ENCODE results near the gene F12.
"Not testable (repeated sequence)": the region's sequence is repeated elsewhere in the genome, so short reads cannot be mapped to it uniquely, and the experiment has no call there.

F12 gene

GRCh38 chr5:177432143-177432838 lies 22.9 kb upstream of the F12 start:
- no peak for DNase-seq (ENCODE audit: low read depth)

GRCh38 chr5:177431317-177432142 lies 22.2 kb upstream of the F12 start:
- no peak for DNase-seq (ENCODE audit: low read depth)

GRCh38 chr5:177430972-177431316 lies 21.6 kb upstream of the F12 start:
- no peak for DNase-seq (ENCODE audit: low read depth)

GRCh38 chr5:177430140-177430951 lies 21.0 kb upstream of the F12 start:
- DNase-seq (ENCODE audit: low read depth): no peak

- DNase-seq (ENCODE audit: low read depth): peak; percentile 70
Measured at GRCh38 chr5:177429248-177430040, 20.1 kb upstream of the F12 start.

- no peak for DNase-seq (ENCODE audit: low read depth)
Measured at GRCh38 chr5:177428574-177429217, 19.3 kb upstream of the F12 start.

GRCh38 chr5:177427919-177428573 lies 18.7 kb upstream of the F12 start:
- DNase-seq (ENCODE audit: low read depth): no peak

GRCh38 chr5:177427211-177427822 lies 18.0 kb upstream of the F12 start:
- no peak for DNase-seq (ENCODE audit: low read depth)

- DNase-seq (ENCODE audit: low read depth): no peak
Measured at GRCh38 chr5:177426566-177427210, 17.3 kb upstream of the F12 start, which contains the start of gene GRK6. Gene GRK6, plus strand, starts transcription at chr5:177426676. Its CDS starts 170 bp downstream, at chr5:177426846.

GRCh38 chr5:177425801-177426565 lies 16.6 kb upstream of the F12 start:
- peak; percentile 99 for DNase-seq (ENCODE audit: low read depth)

GRCh38 chr5:177425196-177425800 lies 15.9 kb upstream of the F12 start:
- no peak for DNase-seq (ENCODE audit: low read depth)

- DNase-seq (ENCODE audit: low read depth): no peak
Measured at GRCh38 chr5:177423671-177424070, 14.3 kb upstream of the F12 start.

- DNase-seq (ENCODE audit: low read depth): no peak
Measured at GRCh38 chr5:177421062-177421798, 11.9 kb upstream of the F12 start.

- not testable (repeated sequence) for DNase-seq (ENCODE audit: low read depth)
Measured at GRCh38 chr5:177420472-177420871, 11.1 kb upstream of the F12 start.

GRCh38 chr5:177419046-177419445 lies 9.7 kb upstream of the F12 start:
- DNase-seq (ENCODE audit: low read depth): no peak

GRCh38 chr5:177417081-177417480 lies 7.7 kb upstream of the F12 start:
- DNase-seq (ENCODE audit: low read depth): not testable (repeated sequence)

GRCh38 chr5:177414481-177414880 lies 5.1 kb upstream of the F12 start:
- DNase-seq (ENCODE audit: low read depth): no peak

Measured in CMK (cell line).